COR-L47 (cell line): ENCODE measurements around the gene KSR2.
"Not testable (repeated sequence)": the region's sequence is repeated elsewhere in the genome, so short reads cannot be mapped to it uniquely, and the experiment has no call there.

ENCODE experiments used
- DNase-seq: peaks from one replicate; lab custom pipeline; 2025; lab: John Stamatoyannopoulos, UW

KSR2 gene

GRCh38 chr12:117820216-117820907 lies 148.4 kb downstream of the KSR2 start:
- DNase-seq, result no peak

GRCh38 chr12:117819160-117819559 lies 149.6 kb downstream of the KSR2 start:
- DNase-seq, result no peak

GRCh38 chr12:117818400-117818799 lies 150.4 kb downstream of the KSR2 start:
- DNase-seq, result no peak

- no peak for DNase-seq
Measured at GRCh38 chr12:117809509-117809908, 159.3 kb downstream of the KSR2 start.

- DNase-seq, result no peak
Measured at GRCh38 chr12:117807946-117808345, 160.8 kb downstream of the KSR2 start.

GRCh38 chr12:117807355-117807754 lies 161.4 kb downstream of the KSR2 start:
- no peak for DNase-seq

GRCh38 chr12:117805865-117806264 lies 162.9 kb downstream of the KSR2 start:
- no peak for DNase-seq

- no peak for DNase-seq
Measured at GRCh38 chr12:117803001-117803400, 165.8 kb downstream of the KSR2 start.

- DNase-seq, result not testable (repeated sequence)
Measured at GRCh38 chr12:117800711-117801110, 168.1 kb downstream of the KSR2 start.

- no peak for DNase-seq
Measured at GRCh38 chr12:117797202-117797601, 171.6 kb downstream of the KSR2 start.

GRCh38 chr12:117792877-117793424 lies 175.8 kb downstream of the KSR2 start:
- DNase-seq, result no peak

- no peak for DNase-seq
Measured at GRCh38 chr12:117792471-117792870, 176.3 kb downstream of the KSR2 start.

- DNase-seq, result no peak
Measured at GRCh38 chr12:117790948-117791347, 177.8 kb downstream of the KSR2 start.

GRCh38 chr12:117790198-117790597 lies 178.6 kb downstream of the KSR2 start:
- DNase-seq, result no peak

GRCh38 chr12:117789195-117789912 lies 179.4 kb downstream of the KSR2 start:
- DNase-seq, result no peak

- no peak for DNase-seq
Measured at GRCh38 chr12:117778656-117779055, 190.1 kb downstream of the KSR2 start.

GRCh38 chr12:117774941-117775775 lies 193.6 kb downstream of the KSR2 start:
- DNase-seq, result no peak

- DNase-seq, result no peak
Measured at GRCh38 chr12:117768860-117769259, 199.9 kb downstream of the KSR2 start.

- no peak for DNase-seq
Measured at GRCh38 chr12:117766008-117766407, 202.8 kb downstream of the KSR2 start.

- DNase-seq, result no peak
Measured at GRCh38 chr12:117762143-117762542, 206.6 kb downstream of the KSR2 start.

- no peak for DNase-seq
Measured at GRCh38 chr12:117761528-117762100, 207.2 kb downstream of the KSR2 start.

- DNase-seq, result no peak
Measured at GRCh38 chr12:117760990-117761389, 207.8 kb downstream of the KSR2 start.
